Choroid plexus epithelial cell (primary cell): ENCODE results near the gene CHKA.

Experiments
- DNase-seq: peaks from one replicate; pipeline ENCODE4 v3.0.0-alpha.2; 2010; ENCODE audit warnings: low read depth
- H3K4me3 ChIP-seq: 2 replicates; pipeline ENCODE4 v1.5.1; 2011; ENCODE audit warnings: low read depth, mild to moderate bottlenecking, control low read depth, low read length, moderate library complexity
- CTCF ChIP-seq: conservative IDR thresholded peaks from 2 replicates; pipeline ENCODE4 v1.5.1; 2011; ENCODE audit warnings: low read depth, mild to moderate bottlenecking, control low read depth, inconsistent platforms, low read length, moderate library complexity

CHKA gene

GRCh38 chr11:68003846-68004550 is 117.2 kb downstream of the CHKA start, which contains the start of gene UNC93B1:
Gene UNC93B1 (minus strand): TSS chr11:68004097. CDS start chr11:68004043, 54 bp downstream.
- peak within 1 kb of the TSS; percentile 70 for H3K4me3 ChIP-seq
- TF ChIP-seq CTCF: no peak
- peak; percentile 75 for DNase-seq

- no peak for TF ChIP-seq CTCF
- peak overlapping the region; percentile 70 for H3K4me3 ChIP-seq
- DNase-seq: no peak
Observed at GRCh38 chr11:68002938-68003845, 118.0 kb downstream of the CHKA start.
